Ascending aorta (tissue), 2 donors: Measurements from ENCODE around the gene MET. TPM values are rescaled to one million over a fixed set of nuclear protein-coding genes. Genes with fewer than 3 reads are reported as not detected.

Source experiments
- DNase-seq, 2 donors: peaks; one replicate each; pipeline ENCODE4 v3.0.0-alpha.2; 2019; ENCODE audit warnings: low spot score in 2 of 2
- H3K27ac ChIP-seq, 2 donors: fragments of 200-600 bp; sonication (generic); one replicate each; pipeline ENCODE4 v1.5.1; 2016 to 2017; ENCODE audit warnings: mild to moderate bottlenecking in 1 of 2
- H3K27me3 ChIP-seq: fragments of 200-600 bp; sonication (generic); one replicate; pipeline ENCODE4 v1.5.1; 2017
- H3K36me3 ChIP-seq, 2 donors: fragments of 200-600 bp; sonication (generic); one replicate each; pipeline ENCODE4 v1.5.1; 2016
- H3K4me1 ChIP-seq, 2 donors: fragments of 200-600 bp; sonication (generic); one replicate each; pipeline ENCODE4 v1.5.1; 2016 to 2017; ENCODE audit warnings: mild to moderate bottlenecking in 1 of 2
- H3K4me3 ChIP-seq, 2 donors: fragments of 200-600 bp; sonication (generic); one replicate each; pipeline ENCODE4 v1.5.1; 2016 to 2017; ENCODE audit warnings: mild to moderate bottlenecking in 1 of 2
- H3K9me3 ChIP-seq, 2 donors: fragments of 200-600 bp; sonication (generic); one replicate each; pipeline ENCODE4 v1.5.1; 2016
- intact Hi-C: fragments of 100-400 bp; cut with DNase I; formaldehyde crosslinking; loops from one replicate; pipeline ENCODE4 v1.15.1; 2023
- total RNA-seq: library from RNA; depleted of rRNA; stranded (reverse); fragments of >200 nt; gene quantifications from one replicate; pipeline ENCODE4 v1.1.0, GENCODE V29; 2016
- TF ChIP-seq, protein P1 (sequence below), 3 experiments: fragments of 200-600 bp in 2 of 3; fragments of 450-650 bp in 1 of 3; sonication (generic) in 2 of 3; IDR thresholded peaks; one replicate each; pipeline ENCODE4 v1.5.1; 2016 to 2019; ENCODE audit warnings: antibody characterized with exemption in 3 of 3, mild to moderate bottlenecking in 1 of 3, moderate library complexity in 1 of 3

MET gene
- total RNA-seq, 1 donor from 2014 or later = 29.5 TPM

DNA sequence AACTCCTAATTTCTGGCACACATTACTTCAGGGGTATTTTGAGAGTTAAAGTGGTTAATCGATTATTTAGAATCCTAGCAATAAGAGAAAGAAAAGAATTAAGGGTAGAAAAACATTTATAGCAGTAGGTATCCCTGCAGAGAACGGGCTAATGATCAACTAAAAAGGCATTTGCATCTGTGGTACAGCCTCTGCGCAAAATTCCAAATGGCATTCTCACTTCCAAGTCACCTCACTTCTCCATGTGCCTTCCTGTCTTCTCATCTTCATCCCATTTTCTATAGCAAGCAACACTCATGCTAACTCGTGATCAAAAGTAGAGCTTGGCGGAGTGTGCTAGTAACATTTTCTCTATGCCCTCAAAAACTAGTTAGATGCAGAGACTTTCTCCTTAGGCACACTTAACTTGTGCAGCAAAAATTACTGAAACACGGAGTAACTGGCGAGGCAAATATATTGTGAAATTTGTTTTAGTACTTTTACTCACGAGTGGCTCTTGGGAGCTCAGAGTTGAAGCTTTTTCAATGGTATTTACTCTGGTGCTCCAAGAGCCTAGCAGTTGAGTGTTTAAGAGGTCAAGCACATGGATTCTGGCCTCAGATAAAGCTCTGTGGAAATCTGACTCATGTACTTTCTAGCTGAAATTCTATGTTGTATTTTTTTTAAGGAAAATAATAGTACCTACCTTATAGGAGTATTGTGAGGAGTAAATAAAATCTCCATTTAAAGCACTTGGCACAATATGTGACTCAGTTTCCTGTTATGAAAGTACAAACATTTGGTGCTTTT lies 65.1 kb downstream of the MET start:
- TF ChIP-seq, protein P1, sequence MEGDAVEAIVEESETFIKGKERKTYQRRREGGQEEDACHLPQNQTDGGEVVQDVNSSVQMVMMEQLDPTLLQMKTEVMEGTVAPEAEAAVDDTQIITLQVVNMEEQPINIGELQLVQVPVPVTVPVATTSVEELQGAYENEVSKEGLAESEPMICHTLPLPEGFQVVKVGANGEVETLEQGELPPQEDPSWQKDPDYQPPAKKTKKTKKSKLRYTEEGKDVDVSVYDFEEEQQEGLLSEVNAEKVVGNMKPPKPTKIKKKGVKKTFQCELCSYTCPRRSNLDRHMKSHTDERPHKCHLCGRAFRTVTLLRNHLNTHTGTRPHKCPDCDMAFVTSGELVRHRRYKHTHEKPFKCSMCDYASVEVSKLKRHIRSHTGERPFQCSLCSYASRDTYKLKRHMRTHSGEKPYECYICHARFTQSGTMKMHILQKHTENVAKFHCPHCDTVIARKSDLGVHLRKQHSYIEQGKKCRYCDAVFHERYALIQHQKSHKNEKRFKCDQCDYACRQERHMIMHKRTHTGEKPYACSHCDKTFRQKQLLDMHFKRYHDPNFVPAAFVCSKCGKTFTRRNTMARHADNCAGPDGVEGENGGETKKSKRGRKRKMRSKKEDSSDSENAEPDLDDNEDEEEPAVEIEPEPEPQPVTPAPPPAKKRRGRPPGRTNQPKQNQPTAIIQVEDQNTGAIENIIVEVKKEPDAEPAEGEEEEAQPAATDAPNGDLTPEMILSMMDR (IDR thresholded peaks at IDR 0.05) = no peak
- Histone ChIP-seq H3K4me1 (no peaks in the 10 kb centered on the region), H3K27ac (no peak overlapping the region), H3K27me3 (no peaks in the 10 kb centered on the region), H3K36me3 (no peaks in the 10 kb centered on the region), H3K9me3 (no peaks in the 10 kb centered on the region), H3K4me3 (no peak overlapping the region)
- no peak for DNase-seq
- intact Hi-C loops = no loop called here

DNA sequence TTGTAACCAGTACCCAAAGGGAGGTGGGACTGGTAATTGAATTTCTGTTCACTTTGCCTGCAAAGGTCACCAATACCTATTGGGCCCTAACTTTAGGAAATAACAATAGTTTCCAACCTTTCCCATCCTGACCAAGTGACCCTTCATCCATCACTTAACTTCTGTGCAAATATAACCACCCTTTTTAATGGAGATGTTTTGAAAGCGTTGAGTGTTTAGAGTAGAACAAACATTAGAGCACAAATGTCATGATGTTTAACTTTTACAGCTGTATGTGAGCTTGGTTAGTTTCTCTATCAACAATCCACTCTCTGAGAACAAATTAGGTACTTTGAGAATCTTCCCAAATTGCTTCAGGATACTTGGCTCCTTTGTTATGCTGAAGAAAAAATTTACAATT lies 66.4 kb downstream of the MET start:
- Histone ChIP-seq H3K27me3 (no peaks in the 10 kb centered on the region), H3K4me3 (no peak overlapping the region), H3K9me3 (no peaks in the 10 kb centered on the region), H3K27ac (no peak overlapping the region), H3K36me3 (no peaks in the 10 kb centered on the region), H3K4me1 (no peaks in the 10 kb centered on the region)
- DNase-seq = no peak
- intact Hi-C loops = no loop called here
- TF ChIP-seq, protein P1 (IDR thresholded peaks at IDR 0.05) = no peak

DNA sequence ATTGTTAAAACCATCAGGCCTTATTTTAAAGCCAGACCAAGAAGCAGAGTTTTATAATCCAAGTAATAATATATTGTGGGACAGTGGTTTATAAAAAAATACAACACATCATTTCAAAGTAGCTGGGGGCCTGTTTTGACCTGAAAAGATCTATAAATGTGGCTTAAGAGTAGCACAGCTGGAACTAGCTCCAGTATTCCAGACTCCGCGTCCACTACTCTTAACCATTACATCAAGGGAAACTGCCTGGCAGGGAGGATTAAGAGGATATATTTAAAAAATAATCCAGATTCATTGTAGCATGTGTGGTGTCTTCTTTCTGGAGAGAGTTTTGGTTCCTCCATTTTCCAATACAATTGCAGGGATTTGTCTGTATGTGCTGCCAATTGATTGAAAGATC lies 67.3 kb downstream of the MET start:
- Histone ChIP-seq H3K36me3 (no peaks in the 10 kb centered on the region), H3K4me1 (no peaks in the 10 kb centered on the region), H3K27ac (no peak overlapping the region), H3K4me3 (no peak overlapping the region), H3K27me3 (no peaks in the 10 kb centered on the region), H3K9me3 (no peaks in the 10 kb centered on the region)
- TF ChIP-seq, protein P1 (IDR thresholded peaks at IDR 0.05) = no peak
- DNase-seq = no peak
- intact Hi-C loops = no loop called here

DNA sequence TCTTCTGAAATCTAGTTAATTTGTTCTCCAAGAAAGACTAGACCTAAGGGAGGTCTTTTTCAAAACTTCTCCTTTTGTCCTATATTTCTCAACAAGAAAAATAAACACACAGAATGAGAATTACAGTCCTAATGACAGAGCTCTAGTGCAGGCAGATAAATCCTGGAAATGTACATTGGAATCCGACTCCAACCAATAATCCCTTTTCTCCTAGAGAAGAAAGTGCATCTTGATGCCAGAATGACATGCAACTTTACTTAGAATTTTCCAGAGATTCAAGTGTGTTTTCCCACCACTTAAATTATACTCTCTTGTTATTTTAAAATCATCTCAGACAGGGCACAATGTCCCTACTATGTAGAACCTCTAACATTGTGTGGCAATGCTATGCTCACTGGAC lies 68.2 kb downstream of the MET start:
- TF ChIP-seq, protein P1 (IDR thresholded peaks at IDR 0.05) = no peak
- Histone ChIP-seq H3K27ac (no peak overlapping the region), H3K36me3 (no peaks in the 10 kb centered on the region), H3K4me3 (no peak overlapping the region), H3K27me3 (no peaks in the 10 kb centered on the region), H3K4me1 (no peaks in the 10 kb centered on the region), H3K9me3 (no peaks in the 10 kb centered on the region)
- intact Hi-C loops = no loop called here
- DNase-seq = no peak

DNA sequence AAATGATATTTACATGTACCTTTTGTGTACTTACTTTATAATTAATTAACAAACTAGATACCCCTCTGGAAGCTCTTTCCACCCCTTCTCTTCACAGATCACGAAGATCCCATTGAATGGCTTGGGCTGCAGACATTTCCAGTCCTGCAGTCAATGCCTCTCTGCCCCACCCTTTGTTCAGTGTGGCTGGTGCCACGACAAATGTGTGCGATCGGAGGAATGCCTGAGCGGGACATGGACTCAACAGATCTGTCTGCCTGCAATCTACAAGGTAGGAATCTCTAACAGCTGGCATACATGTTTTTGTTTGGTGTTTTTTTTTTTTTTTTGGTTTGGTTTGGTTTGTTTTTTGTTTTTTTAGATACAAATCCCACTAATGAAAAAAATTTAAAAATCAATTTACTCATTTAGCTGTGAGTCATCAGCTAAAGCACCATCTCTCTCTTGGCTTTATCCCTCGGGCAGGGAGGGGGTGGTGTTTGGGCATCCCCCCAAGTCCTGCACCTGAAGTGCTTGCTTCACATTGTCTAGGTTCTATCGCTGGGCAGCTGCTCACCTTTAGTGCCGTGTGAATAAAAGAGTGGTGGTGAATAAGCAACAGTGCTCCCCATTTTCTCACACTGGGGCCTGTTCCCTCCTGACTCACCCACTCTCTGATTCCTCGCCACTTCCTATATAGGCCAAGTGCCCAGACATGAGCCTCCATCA lies 68.9 kb downstream of the MET start:
- no peak for DNase-seq
- intact Hi-C loops = no loop called here
- Histone ChIP-seq H3K36me3 (no peaks in the 10 kb centered on the region), H3K4me3 (no peak overlapping the region), H3K4me1 (no peaks in the 10 kb centered on the region), H3K27me3 (no peaks in the 10 kb centered on the region), H3K9me3 (no peaks in the 10 kb centered on the region), H3K27ac (no peak overlapping the region)
- TF ChIP-seq, protein P1 (IDR thresholded peaks at IDR 0.05) = no peak
